ENCODE data around the gene PDE4B. TPM values are rescaled to one million over a fixed set of nuclear protein-coding genes. Genes with fewer than 3 reads are reported as not detected.
A peak's percentile ranks its signal among the peaks of the same experiment; 100 is the strongest.

PDE4B gene
- polyA plus RNA-seq, 1 donor from 2014 or later: 135 TPM

DNA sequence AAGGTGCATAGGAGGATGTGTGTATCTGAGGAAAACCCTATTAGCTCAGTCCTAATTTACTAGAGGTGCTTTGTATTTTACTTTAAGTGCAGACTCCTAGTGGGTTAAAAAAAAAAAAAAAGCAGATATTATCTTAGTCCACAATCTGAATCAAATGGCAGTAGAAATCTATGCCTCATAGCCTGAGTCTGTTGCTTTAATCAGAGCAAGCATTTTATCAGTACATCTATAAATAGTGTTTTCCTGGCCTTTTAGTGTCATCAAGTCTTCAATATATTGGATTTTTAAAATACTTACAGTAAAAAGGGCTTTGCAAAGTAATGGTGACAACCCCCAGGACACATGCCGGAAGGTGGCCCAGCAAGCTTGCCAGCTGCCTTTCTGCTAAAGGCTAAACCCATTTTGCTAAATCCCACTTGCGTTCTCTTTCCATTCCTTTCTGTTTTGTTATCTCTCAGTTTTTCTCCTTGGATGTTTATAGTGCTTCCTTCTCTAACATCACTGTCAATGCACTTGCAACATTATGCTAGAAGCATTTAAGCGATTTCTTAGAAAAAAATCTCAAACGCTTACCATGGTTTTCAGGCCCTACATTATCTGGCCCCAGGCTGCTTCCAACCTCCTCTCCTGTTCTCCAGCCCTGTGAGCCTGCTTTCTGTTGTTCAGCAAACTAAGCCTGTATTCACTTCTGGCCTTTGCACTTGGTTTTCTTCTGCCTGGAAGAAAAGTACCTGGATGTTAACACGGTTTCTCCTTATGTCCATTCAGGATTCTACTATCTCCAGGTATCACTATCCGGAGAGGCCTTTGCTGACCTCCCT lies 206.3 kb downstream of the PDE4B start:
- no peaks in the 10 kb centered on the region for H3K27me3 ChIP-seq (ENCODE audit: insufficient read depth, low read depth, low read length)
- H3K9me3 ChIP-seq (ENCODE audit: low read length): no peaks in the 10 kb centered on the region
- no peaks in the 10 kb centered on the region for H3K9me2 ChIP-seq (ENCODE audit: insufficient read depth, low read length)
- TF ChIP-seq, protein P1, sequence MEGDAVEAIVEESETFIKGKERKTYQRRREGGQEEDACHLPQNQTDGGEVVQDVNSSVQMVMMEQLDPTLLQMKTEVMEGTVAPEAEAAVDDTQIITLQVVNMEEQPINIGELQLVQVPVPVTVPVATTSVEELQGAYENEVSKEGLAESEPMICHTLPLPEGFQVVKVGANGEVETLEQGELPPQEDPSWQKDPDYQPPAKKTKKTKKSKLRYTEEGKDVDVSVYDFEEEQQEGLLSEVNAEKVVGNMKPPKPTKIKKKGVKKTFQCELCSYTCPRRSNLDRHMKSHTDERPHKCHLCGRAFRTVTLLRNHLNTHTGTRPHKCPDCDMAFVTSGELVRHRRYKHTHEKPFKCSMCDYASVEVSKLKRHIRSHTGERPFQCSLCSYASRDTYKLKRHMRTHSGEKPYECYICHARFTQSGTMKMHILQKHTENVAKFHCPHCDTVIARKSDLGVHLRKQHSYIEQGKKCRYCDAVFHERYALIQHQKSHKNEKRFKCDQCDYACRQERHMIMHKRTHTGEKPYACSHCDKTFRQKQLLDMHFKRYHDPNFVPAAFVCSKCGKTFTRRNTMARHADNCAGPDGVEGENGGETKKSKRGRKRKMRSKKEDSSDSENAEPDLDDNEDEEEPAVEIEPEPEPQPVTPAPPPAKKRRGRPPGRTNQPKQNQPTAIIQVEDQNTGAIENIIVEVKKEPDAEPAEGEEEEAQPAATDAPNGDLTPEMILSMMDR (IDR thresholded peaks at IDR 0.05; ENCODE audit: poor library complexity, severe bottlenecking): no peak
- no peak for TF ChIP-seq SMC3 (conservative IDR thresholded peaks at IDR 0.05; ENCODE audit: poor library complexity)
- TF ChIP-seq EZH2 (IDR thresholded peaks at IDR 0.05; ENCODE audit: borderline replicate concordance, insufficient read depth, low read length, poor library complexity, severe bottlenecking): no peak
- no peak for TF ChIP-seq MXI1 (conservative IDR thresholded peaks at IDR 0.05; ENCODE audit: poor library complexity, severe bottlenecking)
- TF ChIP-seq, protein P2, sequence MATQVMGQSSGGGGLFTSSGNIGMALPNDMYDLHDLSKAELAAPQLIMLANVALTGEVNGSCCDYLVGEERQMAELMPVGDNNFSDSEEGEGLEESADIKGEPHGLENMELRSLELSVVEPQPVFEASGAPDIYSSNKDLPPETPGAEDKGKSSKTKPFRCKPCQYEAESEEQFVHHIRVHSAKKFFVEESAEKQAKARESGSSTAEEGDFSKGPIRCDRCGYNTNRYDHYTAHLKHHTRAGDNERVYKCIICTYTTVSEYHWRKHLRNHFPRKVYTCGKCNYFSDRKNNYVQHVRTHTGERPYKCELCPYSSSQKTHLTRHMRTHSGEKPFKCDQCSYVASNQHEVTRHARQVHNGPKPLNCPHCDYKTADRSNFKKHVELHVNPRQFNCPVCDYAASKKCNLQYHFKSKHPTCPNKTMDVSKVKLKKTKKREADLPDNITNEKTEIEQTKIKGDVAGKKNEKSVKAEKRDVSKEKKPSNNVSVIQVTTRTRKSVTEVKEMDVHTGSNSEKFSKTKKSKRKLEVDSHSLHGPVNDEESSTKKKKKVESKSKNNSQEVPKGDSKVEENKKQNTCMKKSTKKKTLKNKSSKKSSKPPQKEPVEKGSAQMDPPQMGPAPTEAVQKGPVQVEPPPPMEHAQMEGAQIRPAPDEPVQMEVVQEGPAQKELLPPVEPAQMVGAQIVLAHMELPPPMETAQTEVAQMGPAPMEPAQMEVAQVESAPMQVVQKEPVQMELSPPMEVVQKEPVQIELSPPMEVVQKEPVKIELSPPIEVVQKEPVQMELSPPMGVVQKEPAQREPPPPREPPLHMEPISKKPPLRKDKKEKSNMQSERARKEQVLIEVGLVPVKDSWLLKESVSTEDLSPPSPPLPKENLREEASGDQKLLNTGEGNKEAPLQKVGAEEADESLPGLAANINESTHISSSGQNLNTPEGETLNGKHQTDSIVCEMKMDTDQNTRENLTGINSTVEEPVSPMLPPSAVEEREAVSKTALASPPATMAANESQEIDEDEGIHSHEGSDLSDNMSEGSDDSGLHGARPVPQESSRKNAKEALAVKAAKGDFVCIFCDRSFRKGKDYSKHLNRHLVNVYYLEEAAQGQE (IDR thresholded peaks at IDR 0.05; ENCODE audit: borderline replicate concordance): no peak
- TF ChIP-seq RAD21 (conservative IDR thresholded peaks at IDR 0.05): no peak
- no peak for TF ChIP-seq POLR2AphosphoS5 (IDR thresholded peaks at IDR 0.05)
- no peak for TF ChIP-seq EP300 (conservative IDR thresholded peaks at IDR 0.05; ENCODE audit: poor library complexity, severe bottlenecking)
- no peak for TF ChIP-seq TAF1 (IDR thresholded peaks at IDR 0.05; ENCODE audit: low read depth)
- H3K79me2 ChIP-seq (replicated peaks; ENCODE audit: insufficient read depth, low read length): peaks cover 38% of the 10 kb centered on the region
- H3F3A ChIP-seq (ENCODE audit: insufficient read depth, low read length, poor library complexity, severe bottlenecking): no peaks in the 10 kb centered on the region
- H3K36me3 ChIP-seq (ENCODE audit: insufficient read depth, low read length): no peaks in the 10 kb centered on the region
- no peak overlapping the region for H3K4me2 ChIP-seq (ENCODE audit: low read length)
- H3K4me3 ChIP-seq (ENCODE audit: low read length): no peak overlapping the region
- no peaks in the 10 kb centered on the region for H4K20me1 ChIP-seq (ENCODE audit: insufficient read depth)
- no peak overlapping the region for H3K9ac ChIP-seq (ENCODE audit: low read length)
- H3K27ac ChIP-seq (ENCODE audit: low read length): no peak overlapping the region
- H2AFZ ChIP-seq (ENCODE audit: low read depth, low read length): no peak overlapping the region

GRCh38 chr1:66000033-66000637 lies 207.4 kb downstream of the PDE4B start:
- H3K9me3 ChIP-seq (ENCODE audit: low read length): no peaks in the 10 kb centered on the region
- no peak overlapping the region for H3K4me2 ChIP-seq (ENCODE audit: low read length)
- H4K20me1 ChIP-seq (ENCODE audit: insufficient read depth): no peaks in the 10 kb centered on the region
- no peaks in the 10 kb centered on the region for H3F3A ChIP-seq (ENCODE audit: insufficient read depth, low read length, poor library complexity, severe bottlenecking)
- peak overlapping the region; percentile 14 for H3K4me3 ChIP-seq (ENCODE audit: low read length)
- TF ChIP-seq RAD21 (conservative IDR thresholded peaks at IDR 0.05) (no peak), MXI1 (conservative IDR thresholded peaks at IDR 0.05; ENCODE audit: poor library complexity, severe bottlenecking) (no peak), POLR2AphosphoS5 (IDR thresholded peaks at IDR 0.05) (no peak), TAF1 (IDR thresholded peaks at IDR 0.05; ENCODE audit: low read depth) (no peak), EZH2 (IDR thresholded peaks at IDR 0.05; ENCODE audit: borderline replicate concordance, insufficient read depth, low read length, poor library complexity, severe bottlenecking) (no peak), SMC3 (conservative IDR thresholded peaks at IDR 0.05; ENCODE audit: poor library complexity) (no peak), EP300 (conservative IDR thresholded peaks at IDR 0.05; ENCODE audit: poor library complexity, severe bottlenecking) (no peak)
- TF ChIP-seq, protein P2 (IDR thresholded peaks at IDR 0.05; ENCODE audit: borderline replicate concordance): no peak
- TF ChIP-seq, protein P1 (IDR thresholded peaks at IDR 0.05; ENCODE audit: poor library complexity, severe bottlenecking): no peak
- no peaks in the 10 kb centered on the region for H3K27me3 ChIP-seq (ENCODE audit: insufficient read depth, low read depth, low read length)
- H2AFZ ChIP-seq (ENCODE audit: low read depth, low read length): no peak overlapping the region
- no peak overlapping the region for H3K27ac ChIP-seq (ENCODE audit: low read length)
- peaks cover 26% of the 10 kb centered on the region for H3K79me2 ChIP-seq (replicated peaks; ENCODE audit: insufficient read depth, low read length)
- H3K9me2 ChIP-seq (ENCODE audit: insufficient read depth, low read length): no peaks in the 10 kb centered on the region
- no peaks in the 10 kb centered on the region for H3K36me3 ChIP-seq (ENCODE audit: insufficient read depth, low read length)
- H3K9ac ChIP-seq (ENCODE audit: low read length): no peak overlapping the region

Data from neural cell (in vitro differentiated cells).